K562 (cell line): ENCODE data around the gene NME7. TPM values are rescaled to one million over a fixed set of nuclear protein-coding genes. Genes with fewer than 3 reads are reported as not detected.

Experiments used
- ATAC-seq: fragments of 200-7000 bp; cut with Tn5 transposase; 3 replicates; pipeline ENCODE4 v1.9.1; 2020; ENCODE audit warnings: moderate library complexity
- BruUV-seq: library from RNA; stranded (reverse); fragments of 400-500 nt; replicated peaks from 2 replicates; lab custom pipeline; 2021; lab: Mats Ljungman, UMichigan
- CTCF ChIA-PET: fragments of 300-600 bp; formaldehyde crosslinking; extraction: SDS; loops from one replicate; lab custom pipeline; 2021; ENCODE audit warnings: low intra/inter-chr PET ratio; lab: Yijun Ruan, JAX
- POLR2A ChIA-PET: fragments of 300-600, 350-650 bp; sonication (Branson Sonifier 250); formaldehyde crosslinking; extraction: SDS; loops from one replicate; lab custom pipeline; 2021; ENCODE audit warnings: antibody characterized with exemption, inconsistent platforms; lab: Yijun Ruan, JAX
- DNase-seq, 4 experiments: peaks; one replicate each; pipeline versions ENCODE4 v3.0.0 to v3.0.0-alpha.2; 2011 to 2018; ENCODE audit warnings: low spot score in 3 of 4, mixed read lengths in 3 of 4; ENCODE audit errors: extremely low read depth in 1 of 4
- FAIRE-seq: peaks from 2 replicates; lab custom pipeline; 2011; peaks lifted over from hg19 to GRCh38; lab: Jason Lieb, UNC
- H2AFZ ChIP-seq: 2 replicates; pipeline ENCODE4 v1.6.0; 2011; ENCODE audit warnings: low read depth, low read length, control low read depth, inconsistent platforms
- H3K27ac ChIP-seq: fragments of 200-600 bp; 3 replicates; pipeline ENCODE4 v1.8.0; 2011; ENCODE audit warnings: low read depth, mild to moderate bottlenecking, control low read depth, inconsistent platforms, low read length, moderate library complexity, mixed read lengths; ENCODE audit errors: extremely low read depth
- H3K27me3 ChIP-seq, 2 experiments: fragments of 300-600 bp in 1 of 2; 2 replicates in 1 of 2; 3 replicates in 1 of 2; pipeline versions ENCODE4 v1.6.0 to v1.8.0; 2011; ENCODE audit warnings: inconsistent platforms in 2 of 2, low read length in 2 of 2, mild to moderate bottlenecking in 1 of 2, mixed read lengths in 1 of 2, moderate library complexity in 1 of 2; ENCODE audit not compliant: control insufficient read depth in 2 of 2, insufficient read depth in 2 of 2
- H3K36me3 ChIP-seq: fragments of 300-600 bp; 3 replicates; pipeline ENCODE4 v1.8.0; 2011; ENCODE audit warnings: mild to moderate bottlenecking, low read length, inconsistent platforms; ENCODE audit not compliant: control insufficient read depth, insufficient read depth
- H3K4me1 ChIP-seq, 2 experiments: fragments of 200-600 bp in 1 of 2; replicated peaks in 1 of 2; 2 replicates in 1 of 2; 3 replicates in 1 of 2; pipeline versions ENCODE4 v1.5.1 to v1.8.0; 2011; ENCODE audit warnings: inconsistent platforms in 2 of 2, low read length in 2 of 2, mild to moderate bottlenecking in 1 of 2, mixed read lengths in 1 of 2, moderate library complexity in 1 of 2; ENCODE audit not compliant: control insufficient read depth in 2 of 2, insufficient read depth in 2 of 2
- H3K4me2 ChIP-seq: 2 replicates; pipeline ENCODE4 v1.6.1; 2011; ENCODE audit warnings: low read length, control low read depth, inconsistent platforms, mixed read lengths; ENCODE audit not compliant: insufficient read depth
- H3K4me3 ChIP-seq: fragments of 200-600 bp; sonication (generic), shearing (Covaris generic); 2 replicates; pipeline ENCODE4 v1.5.1; 2016; ENCODE audit warnings: control low read depth, inconsistent platforms
- H3K79me2 ChIP-seq: fragments of 200-600 bp; 3 replicates; pipeline ENCODE4 v1.8.0; 2011; ENCODE audit warnings: low read length, inconsistent platforms; ENCODE audit not compliant: control insufficient read depth, insufficient read depth
- H3K9ac ChIP-seq, 2 experiments: 2 replicates each; pipeline versions ENCODE4 v1.6.0 to v1.6.1; 2011; ENCODE audit warnings: low read depth in 2 of 2, low read length in 2 of 2, control low read depth in 1 of 2, inconsistent platforms in 1 of 2, mild to moderate bottlenecking in 1 of 2, mixed read lengths in 1 of 2; ENCODE audit not compliant: insufficient read depth in 1 of 2
- H3K9me1 ChIP-seq: one replicate; pipeline ENCODE4 v1.6.0; 2011; ENCODE audit warnings: inconsistent platforms, mild to moderate bottlenecking, low read length, moderate library complexity; ENCODE audit not compliant: control insufficient read depth, insufficient read depth
- H3K9me3 ChIP-seq: replicated peaks from 2 replicates; pipeline ENCODE4 v1.5.1; 2011; ENCODE audit warnings: low read depth, low read length, inconsistent platforms; ENCODE audit not compliant: control insufficient read depth, insufficient read depth
- H4K20me1 ChIP-seq: replicated peaks from 2 replicates; pipeline ENCODE4 v1.6.1; 2011; ENCODE audit warnings: low read length, inconsistent platforms, mixed read lengths; ENCODE audit not compliant: control insufficient read depth, insufficient read depth
- CREM ChIP-seq: IDR thresholded peaks from 2 replicates; pipeline ENCODE4 v1.6.1; 2014; ENCODE audit warnings: antibody characterized with exemption, low read depth
- CTBP1 ChIP-seq: fragments of 450-650 bp; IDR thresholded peaks from 2 replicates; pipeline ENCODE4 v1.6.1; 2016; ENCODE audit warnings: borderline replicate concordance
- DDX20 ChIP-seq: fragments of 450-650 bp; IDR thresholded peaks from 2 replicates; pipeline ENCODE4 v1.6.1; 2016; ENCODE audit warnings: missing genetic modification characterization, low read depth, mild to moderate bottlenecking, missing compliant biosample characterization, moderate library complexity
- FOS ChIP-seq: IDR thresholded peaks from 3 replicates; pipeline ENCODE4 v1.6.1; 2011; ENCODE audit not compliant: insufficient read length; ENCODE audit errors: extremely low read depth
- FOXA1 ChIP-seq: fragments of 450-650 bp; IDR thresholded peaks from 2 replicates; pipeline ENCODE4 v1.6.1; 2016; ENCODE audit warnings: mild to moderate bottlenecking, borderline replicate concordance
- HLTF ChIP-seq: fragments of 450-650 bp; IDR thresholded peaks from 2 replicates; pipeline ENCODE4 v1.6.1; 2016
- HNRNPK ChIP-seq: fragments of 200-400 bp; formaldehyde crosslinking; IDR thresholded peaks from one replicate; pipeline ENCODE4 v1.6.1; 2018; ENCODE audit warnings: mild to moderate bottlenecking, low read depth, low read length; ENCODE audit not compliant: poor library complexity, severe bottlenecking
- MED1 ChIP-seq: sonication (generic); formaldehyde crosslinking; IDR thresholded peaks from 2 replicates; pipeline ENCODE4 v1.8.1; 2023; ENCODE audit warnings: missing genetic modification reagents, borderline replicate concordance
- POLR2AphosphoS2 ChIP-seq: IDR thresholded peaks from 2 replicates; pipeline ENCODE4 v1.6.1; 2012; ENCODE audit warnings: low read length, improper control_type of control experiment
- RFX5 ChIP-seq: IDR thresholded peaks from 2 replicates; pipeline ENCODE4 v1.6.1; 2011; ENCODE audit warnings: low read depth, mild to moderate bottlenecking, improper control_type of control experiment, low read length
- SMARCA5 ChIP-seq: fragments of 450-650 bp; IDR thresholded peaks from 2 replicates; pipeline ENCODE4 v1.6.1; 2016
- TRIM24 ChIP-seq, 2 experiments: fragments of 450-650 bp; IDR thresholded peaks; 2 replicates each; pipeline ENCODE4 v1.6.1; 2016
- WGBS: fragments of 100-300 bp; shearing (Covaris generic); methylation state at CpG from one replicate; pipeline ENCODE4 v1.1.6; 2016; ENCODE audit warnings: low coverage, mixed read lengths; ENCODE audit not compliant: insufficient coverage; ENCODE audit errors: missing lambda C conversion rate; 5-methylcytosine and 5-hydroxymethylcytosine counted together
- in situ Hi-C: fragments of 300-500 bp; cut with MboI; formaldehyde crosslinking; loops from 4 replicates; pipeline ENCODE4 v1.15.0; 2018; ENCODE audit warnings: inconsistent platforms, mixed read lengths
- intact Hi-C: fragments of 100-400 bp; cut with micrococcal nuclease; formaldehyde crosslinking; loops from 2 replicates; pipeline ENCODE4 v1.14.2; 2022
- polyA plus RNA-seq, 8 experiments: library from polyadenylated mRNA; depleted of rRNA in 4 of 8; stranded (reverse) in 5 of 8; unstranded in 3 of 8; fragments of >200 nt; fragmentation: Nextera tagmentation in 2 of 8; fragmentation: Illumina TruSeq in 1 of 8; extraction: Ambion mirVana in 2 of 8; extraction: Trizol in 1 of 8; gene quantifications; 2 replicates each; pipeline versions ENCODE4 v1.2.1 to v1.2.3, GENCODE V29; 2011 to 2014; ENCODE audit warnings: inconsistent platforms in 1 of 8, missing spikeins in 1 of 8
- total RNA-seq, 7 experiments: library from RNA; depleted of rRNA in 6 of 7; stranded (reverse); fragments of >200 nt in 6 of 7; fragmentation: Illumina TruSeq in 2 of 7; extraction: Trizol in 2 of 7; gene quantifications; 2 replicates each; pipeline versions ENCODE4 v1.2.1 to v1.2.3, GENCODE V29; 2011 to 2021; ENCODE audit warnings: low replicate concordance in 1 of 7
- TF ChIP-seq, protein P1 (sequence below): fragments of 450-650 bp; IDR thresholded peaks from 2 replicates; pipeline ENCODE4 v1.6.1; 2016; ENCODE audit warnings: low read depth, mild to moderate bottlenecking, moderate library complexity

NME7 gene
- total and polyA plus RNA-seq, 9 of the 15 experiments (the other 6 are each of a cell fraction or from before 2014, with no cell fraction given) = 7.9 to 43.2 (median 23.9) TPM

- no peak overlapping the region for H3K4me3 ChIP-seq
- in situ Hi-C loops (no loop called here), intact Hi-C loops (no loop called here)
- DNase-seq = no peak
- H3K79me2 ChIP-seq = no peaks in the 10 kb centered on the region
- WGBS = 100% methylated on average over 1 of the region's 1 CpG
- no peaks in the 10 kb centered on the region for H3K27me3 ChIP-seq
- H3K9me1 ChIP-seq = no peaks in the 10 kb centered on the region
- no peak overlapping the region for H3K9ac ChIP-seq
- no peaks in the 10 kb centered on the region for H4K20me1 ChIP-seq
- H3K27ac ChIP-seq = no peak overlapping the region
- H3K4me1 ChIP-seq = no peaks in the 10 kb centered on the region
- CTCF ChIA-PET = no interaction called here
- no peak for FAIRE-seq
- H3K9me3 ChIP-seq = no peaks in the 10 kb centered on the region
- H3K36me3 ChIP-seq = peaks cover 24% of the 10 kb centered on the region
- H3K4me2 ChIP-seq = no peak overlapping the region
- no peak for ATAC-seq
- no TSS peak for BruUV-seq
- POLR2A ChIA-PET = no interaction called here
- no peak for TF ChIP-seq RFX5
- TF ChIP-seq FOS = no peak
- no peak for TF ChIP-seq MED1 (CRISPR knock-in tag)
- no peak for TF ChIP-seq FOXA1
- TF ChIP-seq HLTF = no peak
- TF ChIP-seq TRIM24 (IDR thresholded peaks at IDR 0.05) = no peak
- TF ChIP-seq SMARCA5 = no peak
- no peak for TF ChIP-seq CTBP1
- TF ChIP-seq, protein P1, sequence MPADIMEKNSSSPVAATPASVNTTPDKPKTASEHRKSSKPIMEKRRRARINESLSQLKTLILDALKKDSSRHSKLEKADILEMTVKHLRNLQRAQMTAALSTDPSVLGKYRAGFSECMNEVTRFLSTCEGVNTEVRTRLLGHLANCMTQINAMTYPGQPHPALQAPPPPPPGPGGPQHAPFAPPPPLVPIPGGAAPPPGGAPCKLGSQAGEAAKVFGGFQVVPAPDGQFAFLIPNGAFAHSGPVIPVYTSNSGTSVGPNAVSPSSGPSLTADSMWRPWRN = no peak
- no peak for TF ChIP-seq CREM
- TF ChIP-seq DDX20 = no peak
- no peak for TF ChIP-seq HNRNPK
- TF ChIP-seq POLR2AphosphoS2 = no peak
- H2AFZ ChIP-seq = no peak overlapping the region
Observed at GRCh38 chr1:169392406-169392805, 24.8 kb upstream of the NME7 start.
